RCC 7860 (cell line): Measurements from ENCODE around the gene GPR146.
A peak's percentile ranks its signal among the peaks of the same experiment; 100 is the strongest.

ENCODE experiments used
- DNase-seq: peaks from one replicate; pipeline ENCODE4 v3.0.0-alpha.2; 2015; ENCODE audit warnings: low spot score
- FAIRE-seq: peaks from 2 replicates; lab custom pipeline; 2012; peaks lifted over from hg19 to GRCh38; lab: Jason Lieb, UNC

Gene GPR146

DNA sequence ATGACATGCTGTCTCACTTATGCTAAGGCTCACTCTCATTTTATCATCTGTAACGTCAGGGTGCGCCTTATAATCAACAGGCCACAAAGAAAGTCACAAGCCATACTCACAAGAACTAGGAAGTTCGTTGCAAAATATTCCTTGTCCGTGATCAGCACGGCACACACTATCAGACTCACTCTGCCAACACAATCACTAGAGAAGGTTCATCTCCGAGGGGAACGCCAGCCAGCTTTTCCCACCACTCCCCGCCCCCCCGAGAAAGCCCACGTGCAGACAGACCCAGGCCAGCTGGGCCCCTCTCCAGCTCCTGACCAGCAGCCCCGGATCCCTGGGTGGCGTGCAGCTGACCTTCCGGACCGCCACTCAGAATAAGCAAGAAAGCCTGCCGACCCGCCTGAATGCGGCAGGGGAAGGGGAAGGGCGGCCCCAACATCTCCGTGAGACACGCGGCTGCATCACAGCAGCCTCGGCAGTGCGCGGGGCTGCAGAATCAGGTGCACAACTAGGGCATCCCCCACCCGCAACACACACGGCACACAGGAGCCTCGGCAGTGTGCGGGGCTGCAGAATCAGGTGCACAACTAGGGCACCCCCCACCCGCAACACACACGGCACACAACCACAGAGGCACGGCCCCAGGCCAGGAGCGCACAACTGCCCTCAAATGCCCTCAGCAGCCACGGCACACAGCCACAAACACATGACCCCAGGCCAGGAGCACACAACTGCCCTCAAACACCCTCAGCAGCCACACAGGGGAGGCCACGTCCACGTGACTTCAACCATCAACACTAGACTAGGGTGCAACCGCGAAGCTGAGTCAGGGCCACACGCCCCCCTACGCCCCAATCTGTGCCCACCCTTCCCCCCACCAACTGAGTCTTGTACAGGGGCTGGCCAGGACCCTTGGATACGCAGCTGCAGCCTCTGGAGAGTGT lies 2.5 kb upstream of the GPR146 start:
- FAIRE-seq (no peak), DNase-seq (no peak)

DNA sequence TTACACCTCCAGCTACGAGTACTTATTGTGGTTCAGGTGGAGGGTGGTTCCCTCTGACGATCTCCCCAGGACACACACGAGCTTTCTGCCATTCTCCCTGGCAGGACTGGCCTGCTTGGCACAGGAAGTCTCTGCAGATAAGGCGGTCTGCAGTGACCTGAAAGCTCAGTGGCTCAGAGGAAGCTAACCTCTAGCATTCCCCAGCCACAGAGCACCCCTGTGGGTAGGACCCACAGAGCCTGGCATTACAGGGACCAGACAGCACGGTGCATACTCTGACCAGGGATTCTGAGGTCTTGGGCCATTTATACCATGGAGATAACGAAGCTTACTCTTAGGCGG lies 1.9 kb upstream of the GPR146 start:
- DNase-seq (no peak), FAIRE-seq (no peak)

DNA sequence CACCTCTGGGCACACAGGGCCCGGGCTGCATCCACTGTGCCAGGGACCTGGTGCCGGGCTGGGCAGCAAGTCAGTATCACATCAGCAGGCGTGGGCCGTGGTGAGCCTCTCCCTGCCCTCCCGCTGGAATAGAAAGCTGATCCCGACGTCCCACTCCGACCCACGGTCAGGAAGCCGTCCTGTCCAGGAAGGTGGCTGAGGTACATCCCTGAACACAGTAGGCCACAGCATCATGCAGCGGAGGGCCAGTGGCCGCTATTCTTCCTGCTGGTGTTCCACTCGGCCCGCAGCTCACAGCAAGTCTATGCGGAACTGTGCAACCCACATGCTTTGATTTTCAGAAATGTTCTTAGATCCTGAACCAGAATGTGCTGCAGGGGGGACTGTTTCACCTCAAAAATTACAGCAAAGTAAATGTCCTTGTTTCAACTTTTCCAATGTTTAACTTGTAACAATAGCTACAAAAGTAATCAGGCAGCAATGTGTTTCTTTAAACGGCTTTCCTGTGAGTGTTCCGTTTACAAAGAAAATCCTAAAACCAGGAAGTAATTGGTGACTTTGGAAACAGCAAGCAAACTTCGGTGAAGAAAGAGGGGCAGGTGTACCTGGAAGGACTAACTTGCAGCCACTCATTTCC lies 676 bp upstream of the GPR146 start:
- DNase-seq (no peak), FAIRE-seq (no peak)

DNA sequence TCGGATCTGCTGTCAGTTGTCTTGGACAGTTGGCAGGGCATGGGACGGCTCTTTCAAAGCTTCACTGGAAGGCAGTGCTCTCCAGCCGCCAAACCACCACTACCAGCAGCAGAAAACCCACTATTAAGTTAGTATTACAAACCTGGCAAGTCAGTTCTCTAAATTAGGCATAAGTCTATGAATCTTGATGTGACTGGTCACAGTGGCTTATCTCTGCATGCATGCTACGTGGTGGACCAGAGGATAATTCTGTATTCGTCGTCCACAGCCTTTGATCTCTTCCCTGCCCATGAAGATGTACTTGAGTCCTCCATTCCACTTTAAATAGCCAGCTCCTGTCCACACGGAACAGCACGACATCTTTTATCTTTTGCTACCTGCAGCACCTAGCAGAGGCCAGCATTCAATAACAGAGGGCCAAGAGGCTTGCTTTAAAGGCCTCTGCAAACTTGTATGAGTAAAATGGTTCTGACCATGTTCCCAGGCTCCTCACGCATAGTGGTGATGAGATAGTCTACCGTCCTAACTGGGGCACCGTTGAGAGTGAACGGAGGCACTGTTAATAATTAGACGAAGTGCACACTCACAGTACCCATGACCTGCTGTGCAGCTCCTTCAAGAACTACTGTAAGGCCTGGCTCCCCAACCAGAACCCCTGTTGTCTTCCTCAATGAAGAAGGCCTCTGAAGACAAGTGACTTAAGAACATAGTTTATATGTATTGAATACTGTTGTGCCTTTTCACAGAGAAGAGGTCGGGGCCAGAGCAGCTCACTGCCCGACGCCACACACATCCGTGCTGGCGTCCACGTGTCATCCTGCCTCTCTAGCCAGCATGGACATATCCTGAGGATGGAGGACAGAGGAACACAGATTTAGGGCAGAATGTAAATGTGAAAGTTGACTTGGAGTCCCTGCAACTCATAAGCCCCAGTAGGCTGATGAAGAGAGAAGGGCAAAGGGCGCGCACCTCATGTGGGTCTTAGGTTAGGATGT lies 1.0 kb downstream of the GPR146 start:
- DNase-seq, result peak; percentile 49
- peak; percentile 58 for FAIRE-seq

DNA sequence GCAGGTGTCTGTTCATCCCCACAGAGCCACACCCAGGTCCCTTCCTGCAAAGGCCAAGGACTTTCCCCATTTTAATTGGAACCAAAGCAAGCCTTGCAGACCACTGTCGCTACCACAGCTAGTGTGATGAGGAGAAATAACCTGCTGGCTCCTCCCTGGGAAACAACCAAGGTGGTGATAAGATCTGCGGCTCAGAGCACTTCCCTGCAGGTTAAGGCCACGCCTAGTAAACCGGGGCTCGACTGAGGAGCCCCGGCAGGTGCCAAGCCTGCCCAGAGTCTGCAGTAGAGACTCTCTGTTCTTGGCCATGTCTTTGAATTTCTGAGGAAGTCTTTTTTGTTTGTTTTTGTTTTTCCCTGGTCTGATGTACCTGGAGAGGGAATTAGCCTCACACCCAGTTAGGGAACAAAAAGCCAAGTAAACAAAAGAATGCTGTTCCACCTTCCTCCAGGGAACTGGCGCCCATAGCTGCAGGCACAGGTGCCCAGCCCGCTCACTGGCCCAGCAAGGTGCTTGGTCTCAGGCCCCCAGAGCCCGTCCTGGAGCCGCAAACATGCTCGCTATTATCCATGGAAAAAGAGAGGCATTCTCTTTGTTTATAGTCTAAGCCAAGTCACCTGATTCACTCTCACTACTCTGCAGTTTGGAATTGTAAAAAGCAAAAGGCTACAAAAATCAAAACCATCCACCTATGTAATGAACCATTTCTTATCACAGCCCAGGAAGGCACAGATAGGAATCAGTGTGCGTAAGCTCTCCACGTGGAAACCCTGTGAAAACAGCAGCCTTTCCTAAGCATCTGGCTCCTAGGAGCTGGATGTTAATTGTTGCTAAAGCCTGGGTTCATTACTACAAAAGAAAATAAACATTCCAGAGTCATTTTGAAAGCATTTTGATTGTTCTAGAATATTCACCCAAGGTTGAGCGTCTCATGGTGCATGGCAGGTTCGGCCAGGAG lies 2.7 kb downstream of the GPR146 start:
- no peak for FAIRE-seq

DNA sequence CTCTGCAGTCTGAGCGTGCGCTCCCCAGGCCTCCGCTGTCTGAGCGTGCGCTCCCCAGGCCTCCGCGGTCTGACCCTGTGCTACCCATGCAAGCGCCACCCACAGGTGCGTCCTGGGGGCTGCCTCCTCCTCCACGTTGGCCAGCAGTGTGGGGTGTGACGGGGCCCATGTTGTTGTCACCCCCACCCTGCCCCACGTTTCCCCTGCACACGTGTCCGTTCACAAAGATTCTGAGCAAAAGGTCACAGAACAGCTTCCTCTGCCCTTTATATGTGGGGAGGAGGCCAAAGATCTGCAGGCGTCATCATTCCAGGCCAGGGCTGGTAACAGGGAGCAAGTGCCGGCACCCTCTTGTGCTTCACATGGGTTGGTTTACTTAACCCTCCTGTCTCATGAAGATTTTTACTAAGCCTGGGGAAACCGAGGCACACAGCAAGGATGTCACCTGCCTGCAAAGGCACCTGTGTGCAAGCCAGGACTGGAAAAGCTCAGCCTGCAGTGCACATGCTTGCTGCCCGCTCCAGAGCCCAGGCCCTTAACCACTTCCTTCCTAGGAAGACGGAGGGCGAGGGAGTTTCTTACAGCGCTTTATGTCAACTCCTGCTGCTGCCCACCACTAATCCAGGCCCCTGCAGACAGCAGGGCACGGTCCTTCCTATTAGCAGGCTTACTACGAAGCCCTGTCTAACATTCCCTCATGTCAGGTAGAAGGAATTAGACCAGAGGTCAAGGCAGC lies 4.8 kb downstream of the GPR146 start:
- no peak for DNase-seq
- FAIRE-seq, result no peak

More for the DNA sequence above, 2.7 kb downstream of the GPR146 start:
- no peak for DNase-seq

DNA sequence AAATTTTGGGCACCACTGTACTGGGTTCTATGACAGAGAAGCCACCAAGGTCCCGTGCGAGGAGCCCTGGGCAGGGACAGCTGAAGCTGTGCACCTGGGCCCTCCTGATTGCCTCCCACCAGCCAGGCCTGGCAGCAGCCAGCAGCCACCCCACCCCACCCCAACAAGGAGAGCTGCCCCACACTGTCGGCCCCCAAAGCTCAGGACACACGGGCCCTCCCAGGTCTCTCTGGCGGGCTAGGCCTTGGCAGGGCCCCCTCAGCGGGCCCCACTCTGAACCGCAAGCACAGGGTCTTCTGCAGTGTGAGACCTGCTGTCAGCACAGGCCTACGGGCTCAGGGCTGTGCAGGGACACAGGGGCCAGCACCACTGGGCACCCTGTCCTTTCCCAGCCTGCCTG lies 5.5 kb downstream of the GPR146 start:
- DNase-seq (no peak), FAIRE-seq (no peak)

DNA sequence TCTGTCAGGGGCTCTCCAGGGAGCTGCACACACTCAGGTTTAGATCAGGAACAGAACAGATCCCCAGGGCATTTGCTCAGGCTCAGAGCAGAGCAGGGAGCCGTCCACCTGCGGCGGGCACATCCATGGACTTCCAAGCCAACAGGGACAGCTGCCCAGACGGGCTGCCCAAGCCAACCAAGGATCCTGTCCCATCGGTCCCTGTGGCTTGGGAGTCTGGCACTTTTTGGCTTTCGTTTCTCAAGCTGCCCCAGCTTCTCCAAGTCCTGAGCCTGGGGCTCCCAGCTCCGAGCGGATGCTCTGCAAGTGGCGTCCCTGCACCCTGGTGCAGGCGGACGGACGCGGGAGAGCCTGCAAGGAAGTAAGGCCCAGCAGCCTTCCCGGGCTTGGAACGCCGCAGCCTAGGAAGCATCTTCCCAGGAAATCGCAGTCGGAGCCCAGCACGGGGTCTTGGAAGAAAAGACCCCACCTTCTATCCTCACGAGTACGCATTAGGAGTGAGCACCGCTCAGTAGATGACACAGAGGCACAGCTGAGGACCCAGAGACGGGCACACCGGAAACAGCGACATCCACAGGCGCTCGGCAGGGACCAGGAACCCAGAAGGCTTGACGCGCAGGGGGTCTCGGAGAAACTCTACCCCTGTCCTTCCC lies 6.0 kb downstream of the GPR146 start:
- FAIRE-seq (no peak), DNase-seq (no peak)

DNA sequence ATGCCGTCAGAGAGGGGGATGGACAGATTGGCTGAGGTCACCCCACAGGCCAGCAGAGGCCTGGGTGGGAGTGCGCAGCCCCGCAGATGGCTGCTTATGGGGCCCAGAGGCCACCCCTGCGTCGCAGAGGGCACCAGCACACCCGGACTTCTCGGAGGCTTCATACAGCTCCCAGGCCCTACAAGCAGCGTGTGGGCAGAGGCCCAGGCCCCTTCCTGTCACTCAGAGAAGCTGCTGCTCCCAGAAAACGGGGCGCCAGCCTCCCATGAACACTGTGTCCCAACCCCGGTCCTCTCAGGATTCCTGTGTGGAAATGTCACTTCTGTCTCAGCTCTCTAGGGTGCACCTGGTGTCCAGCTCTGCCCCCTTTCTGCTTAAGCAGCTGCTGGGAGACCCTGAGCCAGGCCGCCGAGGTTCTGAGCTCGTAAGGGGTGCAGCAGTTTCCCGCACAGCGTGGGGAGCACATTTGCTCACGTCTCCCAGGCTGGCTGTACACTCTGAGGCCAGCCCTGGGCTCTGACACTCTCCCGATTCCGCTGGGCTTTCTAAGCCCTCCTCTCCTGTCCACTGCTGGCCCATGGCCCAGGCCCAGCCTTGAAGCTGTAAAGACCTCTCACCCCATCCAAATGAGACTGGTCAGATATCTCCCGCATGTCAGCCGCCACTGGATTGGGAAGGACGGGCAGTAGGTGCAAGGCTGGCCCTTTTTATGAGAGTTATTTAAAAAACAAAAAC lies 6.8 kb downstream of the GPR146 start:
- FAIRE-seq (no peak), DNase-seq (no peak)

DNA sequence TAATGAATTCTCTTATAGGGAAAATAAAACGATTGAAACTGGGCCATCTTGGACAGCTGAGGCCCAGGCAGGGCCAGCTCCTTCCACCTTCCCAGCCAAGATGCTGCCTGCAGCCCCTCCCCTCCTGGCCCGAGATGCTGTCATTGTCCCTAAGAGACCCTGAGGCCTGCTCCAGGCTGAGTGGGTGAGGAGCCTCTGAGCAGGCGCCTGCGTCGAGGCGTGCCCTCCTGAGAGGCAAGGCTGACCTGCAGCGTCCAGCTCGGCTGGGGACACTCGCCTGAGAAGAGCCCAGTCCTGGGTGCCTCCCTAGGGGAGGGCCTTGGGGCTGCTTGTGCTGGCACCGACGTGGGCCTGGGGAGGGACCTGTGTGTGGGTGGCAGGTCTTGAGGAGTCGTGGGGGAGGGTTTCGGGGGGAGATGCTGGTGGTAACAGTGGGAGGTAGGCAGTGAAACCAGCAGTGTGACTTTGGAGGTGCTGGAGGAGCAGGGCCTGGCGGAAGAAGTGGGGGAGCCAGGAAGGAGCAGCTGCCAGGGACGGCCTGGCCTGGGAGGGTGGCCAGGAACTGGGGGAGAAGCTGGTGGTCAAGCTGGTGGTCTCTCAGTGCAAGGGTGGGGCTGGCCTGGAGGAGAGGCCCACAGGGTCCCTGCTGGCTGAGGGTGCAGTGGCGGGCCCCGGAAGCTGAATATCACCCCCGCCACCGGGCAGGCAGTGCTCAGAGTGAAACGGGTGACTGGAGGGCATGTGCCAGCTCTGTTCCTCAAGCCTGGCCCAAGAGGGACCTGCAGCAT lies 7.9 kb downstream of the GPR146 start:
- DNase-seq (no peak), FAIRE-seq (no peak)

DNA sequence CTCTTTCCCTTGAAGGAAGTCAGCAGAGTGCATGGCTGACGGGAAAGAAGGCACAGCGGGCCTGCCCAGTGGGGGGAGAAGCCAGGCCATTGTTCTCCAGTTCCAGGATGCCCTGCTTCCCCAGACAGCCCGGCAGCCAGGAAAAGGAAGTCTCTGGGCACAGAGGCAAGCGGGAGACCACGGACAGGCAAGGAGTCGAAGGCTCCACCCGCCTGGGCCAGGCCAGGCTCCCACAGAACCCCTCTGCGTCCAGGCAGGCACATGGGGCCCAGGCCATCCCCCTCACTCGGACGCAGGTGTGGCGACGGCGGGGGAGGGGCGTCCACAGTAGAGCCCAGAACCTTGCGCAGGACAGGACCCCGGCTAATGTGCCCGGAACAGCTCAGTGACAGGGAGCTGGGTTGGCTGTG lies 8.7 kb downstream of the GPR146 start:
- no peak for FAIRE-seq
- DNase-seq, result no peak

DNA sequence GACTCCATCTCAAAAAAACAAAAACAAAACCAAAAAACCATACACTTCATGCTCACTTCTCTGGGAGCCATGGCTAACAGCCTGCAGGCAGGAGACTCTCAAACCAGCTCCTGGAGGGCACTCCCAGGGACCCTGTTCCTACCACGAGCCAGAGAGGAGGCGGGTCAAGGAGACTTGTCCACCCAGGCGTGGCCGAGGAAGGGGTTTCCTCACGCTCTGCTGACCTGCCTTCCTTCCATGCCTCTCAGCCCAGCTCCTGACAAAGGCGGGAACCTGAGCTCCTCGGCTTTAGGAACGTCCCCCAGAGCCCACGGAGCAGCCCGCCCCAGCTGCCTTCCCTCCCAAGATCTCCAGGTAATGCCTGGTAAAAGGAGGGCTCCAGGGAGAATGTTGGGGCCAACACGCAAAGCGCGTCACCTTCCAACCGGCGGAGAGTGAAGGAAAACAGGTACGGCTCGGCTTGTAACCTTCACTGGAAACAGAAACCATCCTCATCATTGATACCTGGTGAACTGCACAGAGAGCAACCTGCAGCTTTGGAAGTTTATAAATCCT lies 9.5 kb downstream of the GPR146 start:
- FAIRE-seq (no peak), DNase-seq (no peak)

DNA sequence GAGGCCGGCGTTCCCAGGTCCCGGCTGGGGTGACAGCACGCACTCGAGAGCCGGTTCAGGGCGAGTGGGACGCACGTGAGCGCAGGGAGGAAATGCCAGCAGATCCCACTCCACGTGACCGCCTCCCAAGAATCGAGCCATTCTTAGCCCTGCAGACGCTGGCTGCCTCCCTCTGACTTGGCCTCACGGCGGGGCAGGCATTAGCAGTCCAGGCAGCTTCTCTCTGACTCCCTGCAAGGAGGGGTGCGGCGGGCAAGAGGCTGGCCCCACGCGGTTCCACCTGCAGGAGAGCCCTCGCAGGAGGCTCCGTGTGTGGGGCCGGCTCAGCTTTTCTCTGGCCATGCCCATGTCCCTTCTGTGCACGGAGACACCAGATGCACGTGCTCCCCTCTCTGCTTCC lies 10.1 kb downstream of the GPR146 start:
- FAIRE-seq (no peak), DNase-seq (no peak)

DNA sequence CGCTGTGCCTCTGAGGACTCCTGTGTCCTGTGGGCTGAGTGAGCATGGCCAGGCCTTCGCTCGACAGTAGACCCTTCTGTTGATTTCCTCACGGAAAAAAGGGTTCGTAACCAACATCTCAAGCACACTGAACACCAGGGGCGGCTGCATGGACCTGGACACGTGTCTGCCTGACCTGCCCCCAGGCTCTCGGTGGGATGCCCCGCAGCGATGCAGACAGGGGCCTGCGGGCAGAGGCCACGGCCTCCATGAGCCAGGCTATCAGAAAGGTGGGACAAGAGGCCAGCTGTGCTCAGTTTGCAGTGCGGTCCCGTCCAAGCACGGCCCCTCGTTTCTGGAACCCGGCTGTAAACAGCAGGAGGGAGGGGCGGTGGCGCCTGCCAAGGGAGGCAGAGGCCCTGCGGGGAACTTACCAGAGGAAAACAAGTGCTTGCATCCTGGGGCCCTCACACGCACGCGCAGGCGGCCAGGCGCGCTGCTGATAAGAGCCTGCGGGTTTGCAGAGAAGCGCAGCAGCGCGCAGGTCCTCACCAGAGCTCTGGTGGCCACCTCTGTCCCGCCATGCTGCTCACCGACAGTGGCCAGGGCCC lies 10.6 kb downstream of the GPR146 start:
- FAIRE-seq (no peak), DNase-seq (no peak)

DNA sequence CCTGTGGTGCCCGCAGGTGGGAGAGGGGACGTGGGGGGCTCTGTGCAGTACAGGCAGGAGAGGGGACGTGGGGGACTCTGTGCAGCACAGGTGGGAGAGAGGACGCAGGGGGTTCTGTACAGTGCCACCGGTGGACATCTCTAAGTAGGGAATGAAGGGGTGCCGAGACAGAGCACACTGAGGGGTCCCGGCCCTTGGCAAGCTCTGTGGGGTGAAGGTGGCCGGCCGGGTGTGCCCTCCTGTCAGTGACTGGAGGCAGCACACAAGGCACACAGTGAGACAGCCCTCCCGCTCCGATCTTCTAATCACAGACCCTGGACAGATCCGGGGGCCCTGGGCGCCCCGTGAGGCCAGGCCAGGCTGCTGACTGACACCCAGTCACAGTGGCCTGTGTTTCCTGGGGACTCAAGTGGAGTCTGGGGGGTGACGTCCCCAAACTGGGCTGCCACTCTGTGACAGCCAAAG lies 11.2 kb downstream of the GPR146 start:
- DNase-seq (no peak), FAIRE-seq (no peak)

DNA sequence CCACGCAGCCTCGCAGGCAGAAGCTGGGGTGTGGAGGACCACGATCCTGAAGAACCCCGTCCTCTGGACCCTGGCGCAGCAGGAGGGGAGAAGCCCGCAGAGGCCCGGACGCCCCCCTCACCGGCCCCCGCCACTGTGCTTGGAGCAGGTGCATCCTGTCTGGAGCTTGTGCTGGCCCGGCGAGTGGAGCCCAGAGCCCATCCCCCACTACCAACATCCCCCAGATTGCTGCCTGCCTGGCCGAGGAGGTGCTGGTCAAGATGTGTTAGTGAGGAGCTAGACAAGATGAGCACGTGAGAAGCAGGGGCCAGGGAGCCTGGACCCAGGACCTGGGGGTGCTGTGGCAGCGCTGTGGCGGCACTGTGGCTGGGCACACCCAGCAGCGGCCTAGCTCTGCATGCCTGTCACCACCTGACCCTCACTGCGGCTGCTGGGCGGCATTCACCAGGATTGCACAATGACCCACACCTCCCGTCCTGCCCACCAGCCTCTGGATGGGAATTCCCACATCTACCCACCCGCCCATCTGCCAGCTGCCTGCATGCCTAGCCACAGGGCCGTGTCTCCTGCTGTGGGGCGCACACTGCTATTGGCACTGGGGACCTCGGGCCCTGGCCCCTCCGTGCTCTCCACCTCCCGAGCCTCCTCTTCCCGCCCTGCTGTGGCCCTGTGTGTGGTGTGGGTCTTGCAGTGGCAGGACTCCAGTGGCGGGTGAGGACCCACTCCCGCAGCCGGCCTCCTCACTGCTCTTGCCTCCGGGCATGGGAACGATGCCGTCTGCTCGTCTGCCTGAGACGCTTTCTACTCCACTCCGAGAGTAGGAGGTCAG lies 11.8 kb downstream of the GPR146 start:
- FAIRE-seq, result no peak
- no peak for DNase-seq
